ENCODE measurements around the gene POU6F2.

The POU6F2 gene

GRCh38 chr7:39304668-39305405 lies 327.1 kb downstream of the POU6F2 start:
- Histone ChIP-seq H3K27ac (ENCODE audit: low read depth in 2 of 2, low read length in 2 of 2) (no peak overlapping the region), H3K36me3 (ENCODE audit: control insufficient read depth in 2 of 2, insufficient read depth in 2 of 2, low read length in 2 of 2) (no peaks in the 10 kb centered on the region), H3K9ac (ENCODE audit: low read depth in 1 of 2, low read length in 2 of 2) (no peak overlapping the region), H3K9me3 (ENCODE audit: control insufficient read depth in 2 of 2, low read length in 2 of 2) (no peaks in the 10 kb centered on the region), H3K4me1 (ENCODE audit: control insufficient read depth in 2 of 2, insufficient read depth in 2 of 2, low read length in 2 of 2) (no peaks in the 10 kb centered on the region), H3K4me3 (ENCODE audit: low read length in 2 of 2) (no peak overlapping the region), H3K27me3 (ENCODE audit: control insufficient read depth in 2 of 2, insufficient read depth in 2 of 2, low read length in 2 of 2) (no peaks in the 10 kb centered on the region)

- Histone ChIP-seq H3K27ac (ENCODE audit: low read depth in 2 of 2, low read length in 2 of 2) (no peak overlapping the region), H3K4me3 (ENCODE audit: low read length in 2 of 2) (no peak overlapping the region), H3K9me3 (ENCODE audit: control insufficient read depth in 2 of 2, low read length in 2 of 2) (no peaks in the 10 kb centered on the region), H3K27me3 (ENCODE audit: control insufficient read depth in 2 of 2, insufficient read depth in 2 of 2, low read length in 2 of 2) (no peaks in the 10 kb centered on the region), H3K4me1 (ENCODE audit: control insufficient read depth in 2 of 2, insufficient read depth in 2 of 2, low read length in 2 of 2) (no peaks in the 10 kb centered on the region), H3K9ac (ENCODE audit: low read depth in 1 of 2, low read length in 2 of 2) (no peak overlapping the region), H3K36me3 (ENCODE audit: control insufficient read depth in 2 of 2, insufficient read depth in 2 of 2, low read length in 2 of 2) (no peaks in the 10 kb centered on the region)
These were observed 328.4 kb downstream of the POU6F2 start for GRCh38 chr7:39306016-39306570.

GRCh38 chr7:39310699-39311098 lies 333.0 kb downstream of the POU6F2 start:
- H3K9ac ChIP-seq (ENCODE audit: low read depth in 1 of 2, low read length in 2 of 2): no peak overlapping the region
- H3K27ac ChIP-seq (ENCODE audit: low read depth in 2 of 2, low read length in 2 of 2): no peak overlapping the region
- no peaks in the 10 kb centered on the region for H3K9me3 ChIP-seq (ENCODE audit: control insufficient read depth in 2 of 2, low read length in 2 of 2)
- no peaks in the 10 kb centered on the region for H3K36me3 ChIP-seq (ENCODE audit: control insufficient read depth in 2 of 2, insufficient read depth in 2 of 2, low read length in 2 of 2)
- H3K4me3 ChIP-seq (ENCODE audit: low read length in 2 of 2): no peak overlapping the region
- H3K27me3 ChIP-seq (ENCODE audit: control insufficient read depth in 2 of 2, insufficient read depth in 2 of 2, low read length in 2 of 2): no peaks in the 10 kb centered on the region
- H3K4me1 ChIP-seq (ENCODE audit: control insufficient read depth in 2 of 2, insufficient read depth in 2 of 2, low read length in 2 of 2): no peaks in the 10 kb centered on the region

GRCh38 chr7:39312254-39312989 lies 334.7 kb downstream of the POU6F2 start:
- no peaks in the 10 kb centered on the region for H3K27me3 ChIP-seq (ENCODE audit: control insufficient read depth in 2 of 2, insufficient read depth in 2 of 2, low read length in 2 of 2)

GRCh38 chr7:39313376-39313775 lies 335.7 kb downstream of the POU6F2 start:
- Histone ChIP-seq H3K27ac (ENCODE audit: low read depth in 2 of 2, low read length in 2 of 2) (no peak overlapping the region), H3K27me3 (ENCODE audit: control insufficient read depth in 2 of 2, insufficient read depth in 2 of 2, low read length in 2 of 2) (no peaks in the 10 kb centered on the region)

More at GRCh38 chr7:39312254-39312989, 334.7 kb downstream of the POU6F2 start:
- H3K36me3 ChIP-seq (ENCODE audit: control insufficient read depth in 2 of 2, insufficient read depth in 2 of 2, low read length in 2 of 2): no peaks in the 10 kb centered on the region
- H3K9ac ChIP-seq (ENCODE audit: low read depth in 1 of 2, low read length in 2 of 2): no peak overlapping the region
- H3K4me3 ChIP-seq (ENCODE audit: low read length in 2 of 2): no peak overlapping the region
- no peaks in the 10 kb centered on the region for H3K9me3 ChIP-seq (ENCODE audit: control insufficient read depth in 2 of 2, low read length in 2 of 2)
- H3K27ac ChIP-seq (ENCODE audit: low read depth in 2 of 2, low read length in 2 of 2): no peak overlapping the region
- no peaks in the 10 kb centered on the region for H3K4me1 ChIP-seq (ENCODE audit: control insufficient read depth in 2 of 2, insufficient read depth in 2 of 2, low read length in 2 of 2)

GRCh38 chr7:39313974-39314373 lies 336.3 kb downstream of the POU6F2 start:
- Histone ChIP-seq H3K27ac (ENCODE audit: low read depth in 2 of 2, low read length in 2 of 2) (no peak overlapping the region), H3K27me3 (ENCODE audit: control insufficient read depth in 2 of 2, insufficient read depth in 2 of 2, low read length in 2 of 2) (no peaks in the 10 kb centered on the region), H3K36me3 (ENCODE audit: control insufficient read depth in 2 of 2, insufficient read depth in 2 of 2, low read length in 2 of 2) (no peaks in the 10 kb centered on the region), H3K4me3 (ENCODE audit: low read length in 2 of 2) (no peak overlapping the region), H3K4me1 (ENCODE audit: control insufficient read depth in 2 of 2, insufficient read depth in 2 of 2, low read length in 2 of 2) (no peaks in the 10 kb centered on the region), H3K9ac (ENCODE audit: low read depth in 1 of 2, low read length in 2 of 2) (no peak overlapping the region), H3K9me3 (ENCODE audit: control insufficient read depth in 2 of 2, low read length in 2 of 2) (no peaks in the 10 kb centered on the region)

More at GRCh38 chr7:39313376-39313775, 335.7 kb downstream of the POU6F2 start:
- H3K9me3 ChIP-seq (ENCODE audit: control insufficient read depth in 2 of 2, low read length in 2 of 2): no peaks in the 10 kb centered on the region
- no peaks in the 10 kb centered on the region for H3K4me1 ChIP-seq (ENCODE audit: control insufficient read depth in 2 of 2, insufficient read depth in 2 of 2, low read length in 2 of 2)
- H3K36me3 ChIP-seq (ENCODE audit: control insufficient read depth in 2 of 2, insufficient read depth in 2 of 2, low read length in 2 of 2): no peaks in the 10 kb centered on the region
- no peak overlapping the region for H3K9ac ChIP-seq (ENCODE audit: low read depth in 1 of 2, low read length in 2 of 2)
- H3K4me3 ChIP-seq (ENCODE audit: low read length in 2 of 2): no peak overlapping the region

GRCh38 chr7:39317107-39317506 lies 339.4 kb downstream of the POU6F2 start:
- no peak overlapping the region for H3K9ac ChIP-seq (ENCODE audit: low read depth in 1 of 2, low read length in 2 of 2)
- no peak overlapping the region for H3K4me3 ChIP-seq (ENCODE audit: low read length in 2 of 2)
- H3K27me3 ChIP-seq (ENCODE audit: control insufficient read depth in 2 of 2, insufficient read depth in 2 of 2, low read length in 2 of 2): no peaks in the 10 kb centered on the region
- no peak overlapping the region for H3K27ac ChIP-seq (ENCODE audit: low read depth in 2 of 2, low read length in 2 of 2)
- H3K4me1 ChIP-seq (ENCODE audit: control insufficient read depth in 2 of 2, insufficient read depth in 2 of 2, low read length in 2 of 2): no peaks in the 10 kb centered on the region
- no peaks in the 10 kb centered on the region for H3K36me3 ChIP-seq (ENCODE audit: control insufficient read depth in 2 of 2, insufficient read depth in 2 of 2, low read length in 2 of 2)
- no peaks in the 10 kb centered on the region for H3K9me3 ChIP-seq (ENCODE audit: control insufficient read depth in 2 of 2, low read length in 2 of 2)

- H3K9me3 ChIP-seq (ENCODE audit: control insufficient read depth in 2 of 2, low read length in 2 of 2): no peaks in the 10 kb centered on the region
- H3K27me3 ChIP-seq (ENCODE audit: control insufficient read depth in 2 of 2, insufficient read depth in 2 of 2, low read length in 2 of 2): no peaks in the 10 kb centered on the region
- no peak overlapping the region for H3K27ac ChIP-seq (ENCODE audit: low read depth in 2 of 2, low read length in 2 of 2)
- H3K4me3 ChIP-seq (ENCODE audit: low read length in 2 of 2): no peak overlapping the region
- H3K9ac ChIP-seq (ENCODE audit: low read depth in 1 of 2, low read length in 2 of 2): no peak overlapping the region
- H3K36me3 ChIP-seq (ENCODE audit: control insufficient read depth in 2 of 2, insufficient read depth in 2 of 2, low read length in 2 of 2): no peaks in the 10 kb centered on the region
- no peaks in the 10 kb centered on the region for H3K4me1 ChIP-seq (ENCODE audit: control insufficient read depth in 2 of 2, insufficient read depth in 2 of 2, low read length in 2 of 2)
These were observed 340.2 kb downstream of the POU6F2 start for GRCh38 chr7:39317896-39318295.

- Histone ChIP-seq H3K4me1 (ENCODE audit: control insufficient read depth in 2 of 2, insufficient read depth in 2 of 2, low read length in 2 of 2) (no peaks in the 10 kb centered on the region), H3K9me3 (ENCODE audit: control insufficient read depth in 2 of 2, low read length in 2 of 2) (no peaks in the 10 kb centered on the region)
These were observed 343.5 kb downstream of the POU6F2 start for GRCh38 chr7:39321245-39321644.

GRCh38 chr7:39321909-39322498 lies 344.3 kb downstream of the POU6F2 start:
- H3K36me3 ChIP-seq (ENCODE audit: control insufficient read depth in 2 of 2, insufficient read depth in 2 of 2, low read length in 2 of 2): no peaks in the 10 kb centered on the region
- no peaks in the 10 kb centered on the region for H3K9me3 ChIP-seq (ENCODE audit: control insufficient read depth in 2 of 2, low read length in 2 of 2)
- no peak overlapping the region for H3K4me3 ChIP-seq (ENCODE audit: low read length in 2 of 2)
- no peak overlapping the region for H3K9ac ChIP-seq (ENCODE audit: low read depth in 1 of 2, low read length in 2 of 2)
- no peak overlapping the region for H3K27ac ChIP-seq (ENCODE audit: low read depth in 2 of 2, low read length in 2 of 2)
- no peaks in the 10 kb centered on the region for H3K27me3 ChIP-seq (ENCODE audit: control insufficient read depth in 2 of 2, insufficient read depth in 2 of 2, low read length in 2 of 2)
- no peaks in the 10 kb centered on the region for H3K4me1 ChIP-seq (ENCODE audit: control insufficient read depth in 2 of 2, insufficient read depth in 2 of 2, low read length in 2 of 2)

More at GRCh38 chr7:39321245-39321644, 343.5 kb downstream of the POU6F2 start:
- no peak overlapping the region for H3K9ac ChIP-seq (ENCODE audit: low read depth in 1 of 2, low read length in 2 of 2)
- no peaks in the 10 kb centered on the region for H3K27me3 ChIP-seq (ENCODE audit: control insufficient read depth in 2 of 2, insufficient read depth in 2 of 2, low read length in 2 of 2)
- no peak overlapping the region for H3K27ac ChIP-seq (ENCODE audit: low read depth in 2 of 2, low read length in 2 of 2)
- no peak overlapping the region for H3K4me3 ChIP-seq (ENCODE audit: low read length in 2 of 2)
- H3K36me3 ChIP-seq (ENCODE audit: control insufficient read depth in 2 of 2, insufficient read depth in 2 of 2, low read length in 2 of 2): no peaks in the 10 kb centered on the region
